Measurements from ENCODE around the gene ARSD. TPM values are rescaled to one million over a fixed set of nuclear protein-coding genes. Genes with fewer than 3 reads are reported as not detected.

The ARSD gene
- total RNA-seq, 1 donor from 2014 or later, result 38.7 TPM

DNA sequence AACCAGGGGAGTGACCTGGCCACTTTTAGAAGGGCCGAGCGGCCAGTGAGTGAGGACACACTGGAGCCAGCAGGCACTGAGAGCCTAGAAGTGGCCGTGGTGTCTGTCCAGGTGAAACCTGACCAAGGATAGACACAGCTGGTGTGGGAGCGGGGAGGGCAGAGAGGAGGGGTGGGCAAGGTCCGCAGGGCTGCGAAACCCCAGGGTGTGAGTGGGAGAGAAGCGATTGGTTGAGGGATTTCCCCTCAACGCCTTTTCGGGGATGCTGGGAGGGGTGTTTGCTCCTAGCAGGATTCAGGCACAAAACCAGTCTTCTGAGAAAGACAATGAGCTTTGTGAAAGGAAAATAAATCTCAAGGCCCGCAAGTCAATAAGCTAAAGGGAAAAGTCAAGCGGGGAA lies 33.2 kb upstream of the ARSD start:
- DNase-seq (ENCODE audit: extremely low spot score, unreplicated experiment), result no peak
- peak overlapping the region; percentile 30 for H3K27ac Mint-ChIP-seq
- peak overlapping the region; percentile 81 for H3K4me3 Mint-ChIP-seq
- H3K9me3 Mint-ChIP-seq, result no peaks in the 10 kb centered on the region
- peaks cover 5% of the 10 kb centered on the region for H3K36me3 Mint-ChIP-seq
- H3K27me3 Mint-ChIP-seq, result no peaks in the 10 kb centered on the region
- TF ChIP-seq, protein P1, sequence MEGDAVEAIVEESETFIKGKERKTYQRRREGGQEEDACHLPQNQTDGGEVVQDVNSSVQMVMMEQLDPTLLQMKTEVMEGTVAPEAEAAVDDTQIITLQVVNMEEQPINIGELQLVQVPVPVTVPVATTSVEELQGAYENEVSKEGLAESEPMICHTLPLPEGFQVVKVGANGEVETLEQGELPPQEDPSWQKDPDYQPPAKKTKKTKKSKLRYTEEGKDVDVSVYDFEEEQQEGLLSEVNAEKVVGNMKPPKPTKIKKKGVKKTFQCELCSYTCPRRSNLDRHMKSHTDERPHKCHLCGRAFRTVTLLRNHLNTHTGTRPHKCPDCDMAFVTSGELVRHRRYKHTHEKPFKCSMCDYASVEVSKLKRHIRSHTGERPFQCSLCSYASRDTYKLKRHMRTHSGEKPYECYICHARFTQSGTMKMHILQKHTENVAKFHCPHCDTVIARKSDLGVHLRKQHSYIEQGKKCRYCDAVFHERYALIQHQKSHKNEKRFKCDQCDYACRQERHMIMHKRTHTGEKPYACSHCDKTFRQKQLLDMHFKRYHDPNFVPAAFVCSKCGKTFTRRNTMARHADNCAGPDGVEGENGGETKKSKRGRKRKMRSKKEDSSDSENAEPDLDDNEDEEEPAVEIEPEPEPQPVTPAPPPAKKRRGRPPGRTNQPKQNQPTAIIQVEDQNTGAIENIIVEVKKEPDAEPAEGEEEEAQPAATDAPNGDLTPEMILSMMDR (conservative IDR thresholded peaks at IDR 0.05), result no peak
- H3K4me1 Mint-ChIP-seq (ENCODE audit: unreplicated experiment), result peaks cover 28% of the 10 kb centered on the region

DNA sequence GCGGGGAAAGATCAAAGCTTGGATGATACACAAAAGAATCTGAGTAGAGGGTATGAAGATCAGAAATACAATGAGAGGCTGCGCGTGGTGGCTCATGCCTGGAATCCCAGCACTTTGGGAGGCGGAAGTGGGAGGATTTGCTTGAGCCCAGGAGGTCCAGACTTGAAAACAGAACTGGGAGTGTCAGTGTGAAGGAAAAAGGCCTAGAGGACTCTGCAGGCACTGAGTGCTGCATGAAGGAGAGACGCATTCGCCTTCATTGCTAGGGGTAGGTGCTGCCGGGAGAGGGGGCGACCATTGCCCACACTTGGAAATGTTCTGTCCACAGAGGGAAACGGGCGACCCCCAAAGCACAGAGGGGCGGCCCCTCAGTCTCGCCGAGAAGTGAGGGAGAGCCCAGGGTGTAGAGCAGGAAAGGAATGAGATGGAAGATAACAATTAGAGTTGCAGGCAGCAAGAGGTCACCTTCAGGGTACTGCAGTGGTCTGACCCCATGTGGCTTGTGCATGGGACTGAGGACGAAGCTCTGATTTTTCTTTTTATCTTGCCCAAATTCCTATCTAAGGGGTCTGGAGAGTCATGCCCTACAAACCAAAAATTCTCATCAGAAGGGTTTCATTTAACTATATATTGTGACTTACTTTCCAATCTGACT lies 31.8 kb upstream of the ARSD start:
- TF ChIP-seq, protein P1 (conservative IDR thresholded peaks at IDR 0.05), result no peak
- DNase-seq (ENCODE audit: extremely low spot score, unreplicated experiment), result no peak
- H3K4me3 Mint-ChIP-seq, result no peak overlapping the region
- H3K27me3 Mint-ChIP-seq, result no peaks in the 10 kb centered on the region
- peaks cover 28% of the 10 kb centered on the region for H3K4me1 Mint-ChIP-seq (ENCODE audit: unreplicated experiment)
- no peaks in the 10 kb centered on the region for H3K9me3 Mint-ChIP-seq
- H3K36me3 Mint-ChIP-seq, result peaks cover 7% of the 10 kb centered on the region
- H3K27ac Mint-ChIP-seq, result no peak overlapping the region

DNA sequence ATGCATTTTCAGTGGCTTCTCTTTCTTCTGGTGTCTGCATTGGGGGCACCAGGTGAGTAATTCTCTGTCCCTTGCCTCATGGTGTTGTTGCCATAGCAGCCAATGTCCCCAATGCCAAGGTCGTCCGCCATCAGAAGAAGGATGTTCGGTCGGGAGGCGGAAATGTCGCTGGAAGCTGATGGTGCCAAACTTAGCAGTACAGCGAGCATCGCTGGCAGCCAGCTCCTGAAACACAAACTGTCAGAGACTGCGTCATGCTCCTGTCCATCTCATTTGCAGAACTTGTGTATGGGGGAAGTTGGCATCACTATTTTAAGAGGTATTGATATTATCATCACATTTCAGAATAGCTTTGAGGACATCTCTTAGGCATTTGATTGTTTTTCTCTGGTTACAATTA lies 29.1 kb upstream of the ARSD start:
- peaks cover 9% of the 10 kb centered on the region for H3K36me3 Mint-ChIP-seq
- no peaks in the 10 kb centered on the region for H3K9me3 Mint-ChIP-seq
- peaks cover 18% of the 10 kb centered on the region for H3K4me1 Mint-ChIP-seq (ENCODE audit: unreplicated experiment)
- no peak overlapping the region for H3K27ac Mint-ChIP-seq
- H3K4me3 Mint-ChIP-seq, result no peak overlapping the region
- no peaks in the 10 kb centered on the region for H3K27me3 Mint-ChIP-seq
- no peak for DNase-seq (ENCODE audit: extremely low spot score, unreplicated experiment)
- TF ChIP-seq, protein P1 (conservative IDR thresholded peaks at IDR 0.05), result no peak

DNA sequence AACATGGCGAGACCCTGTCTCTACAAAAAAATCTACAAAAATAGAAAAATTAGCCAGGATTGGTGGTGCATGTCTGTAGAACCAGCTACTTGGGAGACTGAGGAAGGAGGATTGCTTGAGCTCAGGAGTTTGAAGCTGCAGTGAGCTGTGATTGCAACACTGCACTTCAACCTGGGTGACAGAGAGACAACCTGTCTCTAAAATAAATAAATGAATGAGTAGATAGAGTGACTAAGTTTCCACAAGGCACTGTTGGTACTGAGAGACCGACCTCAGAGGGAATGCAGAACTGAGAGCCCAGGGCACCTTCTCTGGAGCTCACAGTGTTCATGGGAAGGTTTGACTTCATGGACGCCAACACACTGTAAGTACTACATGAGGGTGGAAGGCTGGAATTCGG lies 26.7 kb upstream of the ARSD start:
- no peaks in the 10 kb centered on the region for H3K27me3 Mint-ChIP-seq
- no peak overlapping the region for H3K27ac Mint-ChIP-seq
- no peaks in the 10 kb centered on the region for H3K9me3 Mint-ChIP-seq
- peaks cover 9% of the 10 kb centered on the region for H3K36me3 Mint-ChIP-seq
- H3K4me3 Mint-ChIP-seq, result no peak overlapping the region
- TF ChIP-seq, protein P1 (conservative IDR thresholded peaks at IDR 0.05), result no peak
- peaks cover 4% of the 10 kb centered on the region for H3K4me1 Mint-ChIP-seq (ENCODE audit: unreplicated experiment)
- DNase-seq (ENCODE audit: extremely low spot score, unreplicated experiment), result no peak

DNA sequence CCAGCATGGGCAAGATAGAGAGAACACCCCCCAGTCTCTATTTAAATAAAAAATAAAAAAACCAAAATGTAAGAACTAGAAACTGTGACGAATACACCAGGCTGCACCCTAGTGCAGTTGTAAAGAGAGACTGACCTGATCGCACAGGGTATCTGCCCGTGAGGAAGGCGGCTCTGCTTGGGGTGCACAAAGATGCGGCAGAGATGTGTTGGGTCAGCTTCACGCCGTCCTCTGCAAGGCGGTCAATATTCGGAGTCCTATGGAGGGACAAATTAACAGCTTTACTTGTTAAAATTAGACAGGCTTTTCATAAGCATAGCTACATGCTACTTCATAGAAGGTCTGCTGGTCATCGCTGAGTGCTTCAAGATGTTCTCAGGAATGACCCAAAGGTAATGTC lies 26.1 kb upstream of the ARSD start:
- no peak overlapping the region for H3K27ac Mint-ChIP-seq
- H3K4me3 Mint-ChIP-seq, result no peak overlapping the region
- peaks cover 13% of the 10 kb centered on the region for H3K36me3 Mint-ChIP-seq
- no peak for DNase-seq (ENCODE audit: extremely low spot score, unreplicated experiment)
- H3K27me3 Mint-ChIP-seq, result no peaks in the 10 kb centered on the region
- no peaks in the 10 kb centered on the region for H3K4me1 Mint-ChIP-seq (ENCODE audit: unreplicated experiment)
- H3K9me3 Mint-ChIP-seq, result no peaks in the 10 kb centered on the region
- TF ChIP-seq, protein P1 (conservative IDR thresholded peaks at IDR 0.05), result no peak

Measured in type B pancreatic cell (in vitro differentiated cells).